ENCODE measurements around the gene PLCB1. TPM values are rescaled to one million over a fixed set of nuclear protein-coding genes. Genes with fewer than 3 reads are reported as not detected.

PLCB1 gene
- total RNA-seq, 1 donor from 2014 or later = 16.2 TPM

- no peak for TF ChIP-seq CTCF (IDR thresholded peaks at IDR 0.05; ENCODE audit: unreplicated experiment)
- H3K9me3 Mint-ChIP-seq (ENCODE audit: low read depth) = no peaks in the 10 kb centered on the region
- no peak overlapping the region for H3K4me3 Mint-ChIP-seq (ENCODE audit: low read depth)
- H3K36me3 Mint-ChIP-seq (ENCODE audit: insufficient read depth) = no peaks in the 10 kb centered on the region
- H3K27me3 Mint-ChIP-seq = no peaks in the 10 kb centered on the region
- H3K27ac Mint-ChIP-seq = peak overlapping the region; percentile 38
- peaks cover 9% of the 10 kb centered on the region for H3K4me1 Mint-ChIP-seq (ENCODE audit: low read depth)
- no peak for DNase-seq (ENCODE audit: low spot score, unreplicated experiment)
Observed at GRCh38 chr20:8296536-8296935, 164.5 kb downstream of the PLCB1 start.

GRCh38 chr20:8298426-8299043 lies 166.5 kb downstream of the PLCB1 start:
- no peak for TF ChIP-seq CTCF (IDR thresholded peaks at IDR 0.05; ENCODE audit: unreplicated experiment)
- no peak overlapping the region for H3K4me3 Mint-ChIP-seq (ENCODE audit: low read depth)
- no peaks in the 10 kb centered on the region for H3K27me3 Mint-ChIP-seq
- H3K27ac Mint-ChIP-seq = no peak overlapping the region
- no peaks in the 10 kb centered on the region for H3K36me3 Mint-ChIP-seq (ENCODE audit: insufficient read depth)
- no peak for DNase-seq (ENCODE audit: low spot score, unreplicated experiment)
- H3K4me1 Mint-ChIP-seq (ENCODE audit: low read depth) = peaks cover 6% of the 10 kb centered on the region
- peaks cover 4% of the 10 kb centered on the region for H3K9me3 Mint-ChIP-seq (ENCODE audit: low read depth)

GRCh38 chr20:8299921-8300320 lies 167.9 kb downstream of the PLCB1 start:
- no peak for DNase-seq (ENCODE audit: low spot score, unreplicated experiment)
- H3K27ac Mint-ChIP-seq = no peak overlapping the region

GRCh38 chr20:8301655-8302054 lies 169.6 kb downstream of the PLCB1 start:
- H3K27me3 Mint-ChIP-seq = peaks cover 6% of the 10 kb centered on the region
- peaks cover 4% of the 10 kb centered on the region for H3K9me3 Mint-ChIP-seq (ENCODE audit: low read depth)
- peaks cover 9% of the 10 kb centered on the region for H3K4me1 Mint-ChIP-seq (ENCODE audit: low read depth)
- no peak for DNase-seq (ENCODE audit: low spot score, unreplicated experiment)
- H3K36me3 Mint-ChIP-seq (ENCODE audit: insufficient read depth) = no peaks in the 10 kb centered on the region
- no peak for TF ChIP-seq CTCF (IDR thresholded peaks at IDR 0.05; ENCODE audit: unreplicated experiment)
- no peak overlapping the region for H3K27ac Mint-ChIP-seq
- no peak overlapping the region for H3K4me3 Mint-ChIP-seq (ENCODE audit: low read depth)

More at GRCh38 chr20:8299921-8300320, 167.9 kb downstream of the PLCB1 start:
- no peaks in the 10 kb centered on the region for H3K36me3 Mint-ChIP-seq (ENCODE audit: insufficient read depth)
- TF ChIP-seq CTCF (IDR thresholded peaks at IDR 0.05; ENCODE audit: unreplicated experiment) = no peak
- no peaks in the 10 kb centered on the region for H3K27me3 Mint-ChIP-seq
- peaks cover 8% of the 10 kb centered on the region for H3K4me1 Mint-ChIP-seq (ENCODE audit: low read depth)
- H3K4me3 Mint-ChIP-seq (ENCODE audit: low read depth) = no peak overlapping the region
- H3K9me3 Mint-ChIP-seq (ENCODE audit: low read depth) = peaks cover 4% of the 10 kb centered on the region

- TF ChIP-seq CTCF (IDR thresholded peaks at IDR 0.05; ENCODE audit: unreplicated experiment) = no peak
- Mint-ChIP-seq H3K9me3 (ENCODE audit: low read depth) (peaks cover 4% of the 10 kb centered on the region), H3K4me3 (ENCODE audit: low read depth) (no peak overlapping the region), H3K27ac (no peak overlapping the region), H3K36me3 (ENCODE audit: insufficient read depth) (no peaks in the 10 kb centered on the region), H3K27me3 (peaks cover 6% of the 10 kb centered on the region), H3K4me1 (ENCODE audit: low read depth) (peaks cover 15% of the 10 kb centered on the region)
- DNase-seq (ENCODE audit: low spot score, unreplicated experiment) = no peak
Observed at GRCh38 chr20:8303651-8304050, 171.6 kb downstream of the PLCB1 start.

Data from progenitor cell of endocrine pancreas (in vitro differentiated cells).